BLaER1 treated with 17β-estradiol and CSF1 and Interleukin-3, amounts not matched to agents 10 nM and 100 nM (cell line): ENCODE measurements around the gene UPF3A.
"Not testable (repeated sequence)": the region's sequence is repeated elsewhere in the genome, so short reads cannot be mapped to it uniquely, and the experiment has no call there.

ENCODE experiments used
- H3K27ac ChIP-seq, 11 experiments: shearing (Covaris generic); formaldehyde crosslinking; 2 replicates each; pipeline ENCODE4 v1.8.1; 2022
- H3K27me3 ChIP-seq, 11 experiments: shearing (Covaris generic); formaldehyde crosslinking; 2 replicates each; pipeline ENCODE4 v1.8.1; 2022
- H3K36me3 ChIP-seq, 11 experiments: shearing (Covaris generic); formaldehyde crosslinking; 2 replicates each; pipeline ENCODE4 v1.8.1; 2022
- H3K4me1 ChIP-seq, 10 experiments: shearing (Covaris generic); formaldehyde crosslinking; 2 replicates each; pipeline ENCODE4 v1.8.1; 2022
- H3K4me2 ChIP-seq, 11 experiments: shearing (Covaris generic); formaldehyde crosslinking; 2 replicates each; pipeline ENCODE4 v1.8.1; 2022
- H3K4me3 ChIP-seq, 10 experiments: shearing (Covaris generic); formaldehyde crosslinking; 2 replicates each; pipeline ENCODE4 v1.8.1; 2022
- H3K9ac ChIP-seq, 11 experiments: shearing (Covaris generic); formaldehyde crosslinking; 2 replicates each; pipeline ENCODE4 v1.8.1; 2022
- H3K9me3 ChIP-seq, 11 experiments: shearing (Covaris generic); formaldehyde crosslinking; replicated peaks in 1 of 11; 2 replicates each; pipeline ENCODE4 v1.8.1; 2022
- H4K20me1 ChIP-seq, 11 experiments: shearing (Covaris generic); formaldehyde crosslinking; 2 replicates each; pipeline ENCODE4 v1.8.1; 2022
- Cebpa-rat ChIP-seq, 11 experiments: shearing (Covaris generic); IDR thresholded peaks; 2 replicates each; pipeline ENCODE4 v1.8.1; 2022

Gene UPF3A

DNA sequence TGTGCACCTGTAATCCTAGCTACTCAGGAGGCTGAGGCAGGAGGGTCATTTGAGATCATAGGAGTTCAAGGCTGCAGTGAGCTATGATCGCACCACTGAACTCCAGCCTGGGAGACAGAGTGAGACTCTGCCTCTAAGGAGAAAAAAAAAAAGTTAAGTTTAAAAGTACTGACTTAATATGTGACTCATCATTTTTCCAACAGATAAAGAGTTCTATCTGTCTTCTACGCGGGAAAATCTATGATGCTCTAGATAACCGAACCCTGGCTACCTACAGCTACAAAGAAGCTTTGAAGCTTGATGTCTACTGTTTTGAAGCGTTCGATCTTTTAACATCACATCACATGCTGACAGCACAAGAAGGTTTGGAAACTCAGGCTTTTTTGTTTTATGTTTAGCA, 39.5 kb upstream of the UPF3A start:
- Histone ChIP-seq H3K4me3 (no peak overlapping the region), H3K4me2 (no peak overlapping the region), H3K9ac (no peak overlapping the region), H3K4me1 (peaks cover 0 to 10% (median 3%) of the 10 kb centered on the region in 10 experiments; a peak in 9 of 20 replicates), H3K9me3 (no peaks in the 10 kb centered on the region), H4K20me1 (peaks cover 0 to 64% (median 21%) of the 10 kb centered on the region in 11 experiments; a peak in 13 of 22 replicates), H3K27me3 (no peaks in the 10 kb centered on the region), H3K27ac (no peak overlapping the region), H3K36me3 (peaks cover 99 to 100% (median 100%) of the 10 kb centered on the region in 11 experiments)
- TF ChIP-seq Cebpa-rat (IDR thresholded peaks at IDR 0.05) = no peak

DNA sequence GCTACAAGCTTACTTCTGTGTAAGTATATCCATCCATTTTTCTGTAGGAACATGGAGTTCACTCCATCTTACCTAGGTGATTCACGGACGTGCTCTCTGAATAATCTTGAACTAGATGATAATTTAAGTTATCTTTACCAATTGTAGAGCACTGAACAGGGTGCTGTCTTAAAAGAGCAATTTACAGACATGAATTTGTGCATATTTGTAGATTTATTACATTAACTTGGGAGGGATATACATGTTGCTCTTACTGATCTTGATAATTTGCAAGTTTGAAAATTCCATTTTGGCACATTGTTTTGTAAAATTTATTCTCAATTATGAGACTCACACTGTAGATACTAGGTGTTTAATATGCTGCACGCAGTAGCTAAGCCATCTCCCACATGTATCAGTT, 37.4 kb upstream of the UPF3A start:
- no peak overlapping the region for H3K4me3 ChIP-seq
- no peaks in the 10 kb centered on the region for H3K9me3 ChIP-seq
- TF ChIP-seq Cebpa-rat (IDR thresholded peaks at IDR 0.05) = no peak
- no peaks in the 10 kb centered on the region for H3K27me3 ChIP-seq
- no peak overlapping the region for H3K4me2 ChIP-seq
- H3K36me3 ChIP-seq = peaks cover 99 to 100% (median 100%) of the 10 kb centered on the region in 11 experiments
- H3K9ac ChIP-seq = no peak overlapping the region
- peaks cover 0 to 54% (median 8%) of the 10 kb centered on the region in 11 experiments; a peak in 11 of 22 replicates for H4K20me1 ChIP-seq
- H3K4me1 ChIP-seq = no peaks in the 10 kb centered on the region
- H3K27ac ChIP-seq = no peak overlapping the region

DNA sequence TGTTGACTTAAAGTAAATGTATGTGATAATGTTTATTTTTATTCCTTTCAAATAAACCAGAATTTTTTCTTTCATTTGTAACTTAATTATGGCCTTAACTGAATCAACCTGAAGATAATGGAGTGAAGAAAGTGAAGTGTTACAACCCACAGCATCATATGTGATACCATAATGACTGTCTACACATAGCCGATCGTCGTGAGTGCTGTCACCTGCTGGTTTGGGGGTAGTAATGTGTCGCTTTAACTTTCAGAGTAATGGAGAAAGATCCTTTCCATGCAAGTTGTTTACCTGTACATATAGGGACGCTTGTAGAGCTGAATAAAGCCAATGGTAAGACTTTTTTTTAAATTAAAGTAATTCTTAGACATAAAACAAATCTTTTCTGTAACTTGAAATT, 36.8 kb upstream of the UPF3A start:
- Histone ChIP-seq H3K27me3 (no peaks in the 10 kb centered on the region), H4K20me1 (peaks cover 0 to 50% (median 4%) of the 10 kb centered on the region in 11 experiments; a peak in 10 of 22 replicates), H3K4me1 (no peaks in the 10 kb centered on the region), H3K4me2 (no peak overlapping the region), H3K4me3 (no peak overlapping the region), H3K36me3 (peaks cover 99 to 100% (median 100%) of the 10 kb centered on the region in 11 experiments), H3K9me3 (no peaks in the 10 kb centered on the region), H3K27ac (no peak overlapping the region), H3K9ac (no peak overlapping the region)
- TF ChIP-seq Cebpa-rat (IDR thresholded peaks at IDR 0.05) = no peak

DNA sequence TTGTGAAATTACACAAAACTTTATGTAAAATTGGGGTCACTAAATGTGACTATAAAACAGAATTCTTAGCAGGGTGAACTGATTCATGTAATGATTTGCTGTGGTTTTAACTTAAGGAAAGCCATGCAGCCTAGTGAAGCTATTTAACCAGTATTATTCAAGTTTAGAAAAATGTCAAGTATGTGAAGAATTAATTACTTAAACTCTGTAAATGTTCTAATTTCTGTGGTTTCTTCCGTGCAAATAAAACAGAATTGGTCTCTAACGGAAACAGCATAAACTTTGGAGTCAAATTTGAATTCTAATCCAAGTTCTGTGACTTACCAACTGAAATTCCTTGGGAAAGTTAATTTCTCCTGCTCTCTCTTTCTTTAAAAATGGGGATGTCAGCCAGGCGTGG, 33.4 kb upstream of the UPF3A start:
- no peak for TF ChIP-seq Cebpa-rat (IDR thresholded peaks at IDR 0.05)
- no peaks in the 10 kb centered on the region for H3K27me3 ChIP-seq
- peaks cover 0 to 27% (median 4%) of the 10 kb centered on the region in 11 experiments; a peak in 8 of 22 replicates for H4K20me1 ChIP-seq
- H3K9me3 ChIP-seq = no peaks in the 10 kb centered on the region
- H3K36me3 ChIP-seq = peaks cover 99 to 100% (median 100%) of the 10 kb centered on the region in 11 experiments
- H3K27ac ChIP-seq = no peak overlapping the region
- H3K4me3 ChIP-seq = no peak overlapping the region
- no peaks in the 10 kb centered on the region for H3K4me1 ChIP-seq
- H3K4me2 ChIP-seq = no peak overlapping the region
- no peak overlapping the region for H3K9ac ChIP-seq

DNA sequence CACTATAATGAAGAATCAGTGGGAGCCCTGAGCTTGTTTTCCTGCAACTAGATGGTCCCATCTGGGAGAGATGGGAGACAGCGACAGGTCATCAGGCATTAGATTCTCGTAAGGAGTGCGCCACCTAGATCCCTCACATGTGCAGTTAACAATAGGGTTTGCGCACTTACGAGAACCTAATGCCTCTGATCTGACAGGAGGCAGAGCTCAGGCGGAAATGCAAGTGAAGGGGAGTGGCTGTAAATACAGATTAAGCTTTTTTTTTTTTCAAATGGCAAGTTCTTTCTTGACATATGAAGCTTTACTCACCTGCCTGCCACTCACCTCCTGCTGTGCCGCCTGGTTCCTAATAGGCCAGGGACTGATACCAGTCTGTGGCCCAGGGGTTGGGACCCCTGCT, 32.3 kb upstream of the UPF3A start:
- Histone ChIP-seq H3K9ac (no peak overlapping the region), H3K4me1 (no peaks in the 10 kb centered on the region), H3K9me3 (no peaks in the 10 kb centered on the region), H3K27me3 (no peaks in the 10 kb centered on the region), H4K20me1 (peaks cover 0 to 21% (median 3%) of the 10 kb centered on the region in 11 experiments; a peak in 8 of 22 replicates), H3K27ac (no peak overlapping the region), H3K36me3 (peaks cover 98 to 100% (median 100%) of the 10 kb centered on the region in 11 experiments), H3K4me3 (no peak overlapping the region), H3K4me2 (no peak overlapping the region)
- TF ChIP-seq Cebpa-rat (IDR thresholded peaks at IDR 0.05) = no peak

GRCh38 chr13:114251639-114252440, 29.6 kb upstream of the UPF3A start:
- H3K4me2 ChIP-seq, H3K4me3 ChIP-seq, H3K27ac ChIP-seq, H3K4me1 ChIP-seq, H3K9ac ChIP-seq, H3K9me3 ChIP-seq, H3K27me3 ChIP-seq: not testable (repeated sequence)
- Histone ChIP-seq H3K36me3 (peaks cover 89 to 100% (median 99%) of the 10 kb centered on the region in 11 experiments), H4K20me1 (peaks cover 0 to 18% (median 4%) of the 10 kb centered on the region in 11 experiments; a peak in 7 of 22 replicates)

GRCh38 chr13:114256547-114256946, 24.9 kb upstream of the UPF3A start:
- Histone ChIP-seq H3K4me3 (no peak overlapping the region), H3K4me1 (peaks cover 8 to 23% (median 19%) of the 10 kb centered on the region in 10 experiments; a peak in 19 of 20 replicates), H3K27me3 (no peaks in the 10 kb centered on the region), H3K4me2 (no peak overlapping the region; a peak in 1 of 22 replicates), H3K9me3 (no peaks in the 10 kb centered on the region), H3K36me3 (peaks cover 88 to 100% (median 97%) of the 10 kb centered on the region in 11 experiments), H4K20me1 (peaks cover 0 to 15% (median 3%) of the 10 kb centered on the region in 11 experiments; a peak in 4 of 22 replicates), H3K27ac (no peak overlapping the region), H3K9ac (no peak overlapping the region)
- TF ChIP-seq Cebpa-rat (IDR thresholded peaks at IDR 0.05) = no peak

- peaks cover 10 to 27% (median 22%) of the 10 kb centered on the region in 10 experiments for H3K4me1 ChIP-seq
- no peak overlapping the region for H3K27ac ChIP-seq
- H3K9me3 ChIP-seq = no peaks in the 10 kb centered on the region
- H4K20me1 ChIP-seq = peaks cover 0 to 18% (median 3%) of the 10 kb centered on the region in 11 experiments; a peak in 4 of 22 replicates
- H3K9ac ChIP-seq = no peak overlapping the region
- TF ChIP-seq Cebpa-rat (IDR thresholded peaks at IDR 0.05) = no peak
- H3K4me3 ChIP-seq = no peak overlapping the region
- no peak overlapping the region for H3K4me2 ChIP-seq
- H3K36me3 ChIP-seq = peaks cover 88 to 99% (median 95%) of the 10 kb centered on the region in 11 experiments
- H3K27me3 ChIP-seq = no peaks in the 10 kb centered on the region
Measured at GRCh38 chr13:114257014-114257413, 24.4 kb upstream of the UPF3A start.

GRCh38 chr13:114258589-114258988, 22.8 kb upstream of the UPF3A start:
- Histone ChIP-seq H4K20me1 (peaks cover 0 to 28% (median 5%) of the 10 kb centered on the region in 11 experiments; a peak in 6 of 22 replicates), H3K27ac (no peak overlapping the region), H3K4me3 (no peak overlapping the region), H3K9ac (no peak overlapping the region), H3K36me3 (peaks cover 88 to 99% (median 94%) of the 10 kb centered on the region in 11 experiments), H3K4me1 (peaks cover 10 to 43% (median 38%) of the 10 kb centered on the region in 10 experiments), H3K4me2 (no peak overlapping the region), H3K27me3 (no peaks in the 10 kb centered on the region), H3K9me3 (no peaks in the 10 kb centered on the region)
- no peak for TF ChIP-seq Cebpa-rat (IDR thresholded peaks at IDR 0.05)
